GM10248 (cell line): Measurements from ENCODE around the gene SVIL.
"Not testable (repeated sequence)": the region's sequence is repeated elsewhere in the genome, so short reads cannot be mapped to it uniquely, and the experiment has no call there.

Source experiments
- CTCF ChIA-PET: fragments of 300-600 bp; sonication (Branson Sonifier 250); formaldehyde crosslinking; extraction: SDS; loops from one replicate; lab custom pipeline; 2021; ENCODE audit warnings: antibody characterized with exemption; lab: Yijun Ruan, JAX
- POLR2A ChIA-PET: fragments of 350-650 bp; sonication (Branson Sonifier 250); formaldehyde crosslinking; extraction: SDS; loops from one replicate; lab custom pipeline; 2020; ENCODE audit warnings: antibody characterized with exemption; lab: Yijun Ruan, JAX
- DNase-seq: peaks from one replicate; pipeline ENCODE4 v3.0.0; 2012; ENCODE audit errors: extremely low spot score
- CTCF ChIP-seq: IDR thresholded peaks from 2 replicates; pipeline ENCODE4 v1.5.1; 2012; ENCODE audit warnings: mild to moderate bottlenecking, low read depth; ENCODE audit errors: extremely low read depth, missing control alignments, control extremely low read depth

Gene SVIL

GRCh38 chr10:29472301-29473086 is 162.3 kb downstream of the SVIL start:
- DNase-seq = no peak
- CTCF ChIA-PET = interaction anchor here (1.4 kb wide), 1 partner anchor 24 kb away, joined by 4 read pairs; no protein-coding TSS in a partner anchor
- POLR2A ChIA-PET = no interaction called here
- TF ChIP-seq CTCF = no peak

GRCh38 chr10:29471544-29471859 is 163.3 kb downstream of the SVIL start:
- POLR2A ChIA-PET = no interaction called here
- no peak for TF ChIP-seq CTCF
- DNase-seq = no peak
- CTCF ChIA-PET = interaction anchor here (0.9 to 1.4 kb wide), 3 partner anchors 11 to 31 kb away, joined by 4 read pairs; no protein-coding TSS in a partner anchor

GRCh38 chr10:29470843-29471543 is 163.8 kb downstream of the SVIL start:
- POLR2A ChIA-PET = no interaction called here
- CTCF ChIA-PET = interaction anchor here (0.8 to 1.4 kb wide), 4 partner anchors 12 to 31 kb away, joined by 3 to 4 read pairs (median 4); no protein-coding TSS in a partner anchor
- TF ChIP-seq CTCF = no peak
- DNase-seq = no peak

- ChIA-PET CTCF (interaction anchor here (0.8 to 1.2 kb wide), 2 partner anchors 24 to 30 kb away, joined by 3 to 4 read pairs; no protein-coding TSS in a partner anchor), POLR2A (no interaction called here)
- peak; percentile 9 for TF ChIP-seq CTCF
- DNase-seq = no peak
These were observed 164.4 kb downstream of the SVIL start for GRCh38 chr10:29470355-29470705.

- no peak for TF ChIP-seq CTCF
- no peak for DNase-seq
- ChIA-PET POLR2A (no interaction called here), CTCF (interaction anchor here (1.3 kb wide), 1 partner anchor 77 kb away, joined by 4 read pairs; no protein-coding TSS in a partner anchor)
These were observed 165.1 kb downstream of the SVIL start for GRCh38 chr10:29469481-29470354.

GRCh38 chr10:29465384-29465783 is 169.4 kb downstream of the SVIL start:
- POLR2A ChIA-PET = no interaction called here
- DNase-seq = no peak
- CTCF ChIA-PET = interaction anchor here (1.0 kb wide), 1 partner anchor 16 kb away, joined by 3 read pairs; no protein-coding TSS in a partner anchor
- no peak for TF ChIP-seq CTCF

- DNase-seq, POLR2A ChIA-PET: not testable (repeated sequence)
- CTCF ChIA-PET = interaction anchor here (0.8 kb wide), 1 partner anchor 18 kb away, joined by 3 read pairs; no protein-coding TSS in a partner anchor
These were observed 170.1 kb downstream of the SVIL start for GRCh38 chr10:29464671-29465171.
